NCI-H1930 (cell line): ENCODE measurements around the gene CHST15.

Experiments
- DNase-seq, 2 experiments: peaks; one replicate each; lab custom pipeline; 2025; lab: John Stamatoyannopoulos, UW

The CHST15 gene

GRCh38 chr10:123964953-123965352 lies 128.4 kb downstream of the CHST15 start:
- no peak for DNase-seq

- no peak for DNase-seq
Measured at GRCh38 chr10:123962756-123963530, 130.5 kb downstream of the CHST15 start.

GRCh38 chr10:123958241-123958640 lies 135.2 kb downstream of the CHST15 start:
- DNase-seq: no peak
